NK-92 (cell line): ENCODE measurements around the gene FSTL3.

Experiments used
- DNase-seq: peaks from one replicate; lab custom pipeline; 2025; ENCODE audit not compliant: unreplicated experiment; lab: John Stamatoyannopoulos, UW

The FSTL3 gene

DNA sequence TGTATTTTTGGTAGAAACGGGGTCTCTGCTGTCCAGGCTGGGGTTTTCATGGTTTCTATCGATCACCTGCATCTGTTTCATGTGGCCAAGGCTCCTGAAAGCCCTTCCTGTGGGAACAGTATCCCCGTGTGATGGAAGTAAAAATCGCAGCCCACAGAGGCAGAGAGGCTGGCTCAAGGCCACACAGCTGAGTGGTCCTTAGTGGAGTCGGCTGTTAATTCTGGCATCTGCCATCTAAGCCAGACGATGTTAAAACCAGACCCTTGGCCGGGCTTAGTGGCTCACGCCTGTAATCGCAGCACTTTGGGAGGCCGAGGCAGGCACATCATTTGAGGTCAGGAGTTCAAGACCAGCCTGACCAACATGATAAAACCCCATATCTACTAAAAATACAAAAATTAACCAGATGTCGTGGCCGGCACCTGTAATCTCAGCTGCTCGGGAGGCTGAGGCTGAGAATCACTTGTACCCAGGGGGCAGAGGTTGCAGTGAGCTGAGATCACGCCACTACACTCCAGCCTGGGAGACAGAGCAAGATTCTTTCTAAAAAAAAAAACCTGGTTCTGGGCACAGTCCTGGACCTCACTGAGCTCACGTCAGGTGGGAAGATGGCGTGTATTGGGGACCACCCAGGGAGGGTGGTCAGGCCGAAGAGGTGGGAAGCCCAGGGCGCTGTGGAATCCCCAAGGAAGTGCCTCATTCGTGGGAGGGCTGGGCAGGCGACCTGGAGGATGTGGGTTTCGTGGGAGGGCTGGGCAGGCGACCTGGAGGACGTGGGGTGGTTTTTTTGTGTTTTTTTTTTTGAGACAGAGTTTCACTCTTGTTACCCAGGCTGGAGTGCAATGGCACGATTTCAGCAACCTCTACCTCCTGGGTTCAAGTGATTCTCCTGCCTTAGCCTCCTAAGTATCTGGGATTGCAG, 56.2 kb downstream of the FSTL3 start:
- no peak for DNase-seq
